NCI-H1092 (cell line): ENCODE data around the gene DDX11.
"Not testable (repeated sequence)": the region's sequence is repeated elsewhere in the genome, so short reads cannot be mapped to it uniquely, and the experiment has no call there.

ENCODE experiments used
- DNase-seq: peaks from one replicate; lab custom pipeline; 2025; lab: John Stamatoyannopoulos, UW

DDX11 gene

GRCh38 chr12:31099434-31099833 is 25.8 kb downstream of the DDX11 start:
- DNase-seq, result not testable (repeated sequence)

GRCh38 chr12:31100503-31101208 is 27.0 kb downstream of the DDX11 start:
- DNase-seq, result not testable (repeated sequence)

GRCh38 chr12:31102125-31102524 is 28.5 kb downstream of the DDX11 start:
- DNase-seq, result not testable (repeated sequence)

GRCh38 chr12:31102596-31102995 is 28.9 kb downstream of the DDX11 start:
- DNase-seq, result not testable (repeated sequence)

- DNase-seq, result peak; percentile 85
Observed at GRCh38 chr12:31103561-31103975, 29.9 kb downstream of the DDX11 start.

- not testable (repeated sequence) for DNase-seq
Observed at GRCh38 chr12:31104220-31104619, 30.6 kb downstream of the DDX11 start.

- not testable (repeated sequence) for DNase-seq
Observed at GRCh38 chr12:31104773-31105172, 31.1 kb downstream of the DDX11 start.

- no peak for DNase-seq
Observed at GRCh38 chr12:31105668-31106067, 32.0 kb downstream of the DDX11 start.

GRCh38 chr12:31106101-31106803 is 32.6 kb downstream of the DDX11 start:
- DNase-seq, result peak; percentile 8

- not testable (repeated sequence) for DNase-seq
Observed at GRCh38 chr12:31109773-31110172, 36.1 kb downstream of the DDX11 start.

- DNase-seq, result not testable (repeated sequence)
Observed at GRCh38 chr12:31110263-31110662, 36.6 kb downstream of the DDX11 start.

GRCh38 chr12:31115092-31115601 is 41.5 kb downstream of the DDX11 start:
- not testable (repeated sequence) for DNase-seq

- DNase-seq, result not testable (repeated sequence)
Observed at GRCh38 chr12:31116846-31117202, 43.2 kb downstream of the DDX11 start.

GRCh38 chr12:31117203-31118011 is 43.7 kb downstream of the DDX11 start:
- DNase-seq, result peak; percentile 83

GRCh38 chr12:31118347-31119191 is 44.9 kb downstream of the DDX11 start:
- peak; percentile 71 for DNase-seq

GRCh38 chr12:31119192-31119802 is 45.6 kb downstream of the DDX11 start:
- DNase-seq, result peak; percentile 57

GRCh38 chr12:31119803-31120211 is 46.1 kb downstream of the DDX11 start:
- DNase-seq, result no peak

- no peak for DNase-seq
Observed at GRCh38 chr12:31120392-31121008, 46.8 kb downstream of the DDX11 start.

- DNase-seq, result not testable (repeated sequence)
Observed at GRCh38 chr12:31121022-31121728, 47.5 kb downstream of the DDX11 start.

- no peak for DNase-seq
Observed at GRCh38 chr12:31122481-31122880, 48.8 kb downstream of the DDX11 start.
